NCI-H524 (cell line): ENCODE data around the gene NT5E.
"Not testable (repeated sequence)": the region's sequence is repeated elsewhere in the genome, so short reads cannot be mapped to it uniquely, and the experiment has no call there.

Experiments used
- DNase-seq, 2 experiments: peaks; one replicate each; lab custom pipeline; 2025; lab: John Stamatoyannopoulos, UW

The NT5E gene

GRCh38 chr6:85449818-85450759 is at the start of gene NT5E:
TSS of gene NT5E (plus strand) at chr6:85450083. CDS start at chr6:85450140, 57 bp downstream.
- peak; percentile 13 to 73 for DNase-seq

- DNase-seq, result no peak
Measured at GRCh38 chr6:85400331-85400730, 49.6 kb upstream of the NT5E start.

GRCh38 chr6:85401186-85402021 is 48.5 kb upstream of the NT5E start:
- DNase-seq, result no peak

GRCh38 chr6:85402071-85402470 is 47.8 kb upstream of the NT5E start:
- DNase-seq, result no peak

- DNase-seq, result no peak
Measured at GRCh38 chr6:85402922-85403321, 47.0 kb upstream of the NT5E start.

- DNase-seq, result no peak
Measured at GRCh38 chr6:85403331-85404015, 46.4 kb upstream of the NT5E start.

GRCh38 chr6:85404016-85404563 is 45.8 kb upstream of the NT5E start:
- not testable (repeated sequence) for DNase-seq

- no peak for DNase-seq
Measured at GRCh38 chr6:85404564-85405174, 45.2 kb upstream of the NT5E start.

- DNase-seq, result no peak
Measured at GRCh38 chr6:85405175-85405852, 44.6 kb upstream of the NT5E start.

GRCh38 chr6:85405853-85406198 is 44.1 kb upstream of the NT5E start:
- no peak for DNase-seq

- no peak for DNase-seq
Measured at GRCh38 chr6:85406641-85407075, 43.2 kb upstream of the NT5E start.

GRCh38 chr6:85408039-85408438 is 41.8 kb upstream of the NT5E start:
- DNase-seq, result no peak

- DNase-seq, result no peak
Measured at GRCh38 chr6:85412911-85413430, 36.9 kb upstream of the NT5E start.

- DNase-seq, result no peak
Measured at GRCh38 chr6:85416049-85416448, 33.8 kb upstream of the NT5E start.

- no peak for DNase-seq
Measured at GRCh38 chr6:85416766-85417165, 33.1 kb upstream of the NT5E start.

- DNase-seq, result no peak
Measured at GRCh38 chr6:85417336-85417735, 32.5 kb upstream of the NT5E start.

- DNase-seq, result no peak
Measured at GRCh38 chr6:85418059-85418458, 31.8 kb upstream of the NT5E start.

GRCh38 chr6:85419046-85419759 is 30.7 kb upstream of the NT5E start:
- DNase-seq, result no peak

- DNase-seq, result no peak
Measured at GRCh38 chr6:85420551-85420950, 29.3 kb upstream of the NT5E start.

GRCh38 chr6:85421181-85421580 is 28.7 kb upstream of the NT5E start:
- no peak for DNase-seq
